ENCODE measurements around the gene MYLK2. TPM values are rescaled to one million over a fixed set of nuclear protein-coding genes. Genes with fewer than 3 reads are reported as not detected.
A peak's percentile ranks its signal among the peaks of the same experiment; 100 is the strongest.

MYLK2 gene
- total RNA-seq, 1 experiment from 2014 or later: 0.74 TPM

DNA sequence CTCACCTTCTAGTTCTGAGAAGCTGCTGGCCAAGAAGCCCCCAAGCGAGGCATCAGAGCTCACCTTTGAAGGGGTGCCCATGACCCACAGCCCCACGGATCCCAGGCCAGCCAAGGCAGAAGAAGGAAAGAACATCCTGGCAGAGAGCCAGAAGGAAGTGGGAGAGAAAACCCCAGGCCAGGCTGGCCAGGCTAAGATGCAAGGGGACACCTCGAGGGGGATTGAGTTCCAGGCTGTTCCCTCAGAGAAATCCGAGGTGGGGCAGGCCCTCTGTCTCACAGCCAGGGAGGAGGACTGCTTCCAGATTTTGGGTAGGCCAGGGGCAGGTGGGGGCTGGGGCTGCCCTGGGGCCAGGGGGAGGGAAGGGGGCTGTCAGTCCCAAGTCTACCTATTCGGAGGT is 2.3 kb downstream of the MYLK2 start:
- Histone ChIP-seq H3K23me2 (ENCODE audit: insufficient read length, low read depth, low read length, poor library complexity, severe bottlenecking) (no peaks in the 10 kb centered on the region), H4K20me1 (ENCODE audit: control insufficient read depth, insufficient read depth, insufficient read length) (no peaks in the 10 kb centered on the region), H3K9me3 (ENCODE audit: control insufficient read depth, low read depth, low read length) (no peaks in the 10 kb centered on the region), H3K18ac (ENCODE audit: insufficient read length, low read depth, low read length) (no peak overlapping the region), H3K23ac (ENCODE audit: insufficient read length, low read depth, low read length) (no peak overlapping the region), H3K9ac (ENCODE audit: extremely low read depth, insufficient read length, low read length) (no peak overlapping the region), H3K56ac (ENCODE audit: insufficient read length, low read depth, low read length) (no peak overlapping the region), H3K79me2 (ENCODE audit: insufficient read depth, low read length) (no peaks in the 10 kb centered on the region), H3K14ac (ENCODE audit: insufficient read depth, low read length) (no peak overlapping the region), H3K27me3 (ENCODE audit: insufficient read depth, low read length) (no peaks in the 10 kb centered on the region), H2AK5ac (ENCODE audit: insufficient read length, low read length) (no peak overlapping the region), H4K5ac (ENCODE audit: insufficient read length, low read depth, low read length) (no peak overlapping the region), H2AFZ (ENCODE audit: low read length) (no peak overlapping the region), H2BK120ac (ENCODE audit: low read depth, low read length, poor library complexity, severe bottlenecking) (no peak overlapping the region), H3K4me1 (ENCODE audit: insufficient read depth, low read length) (no peaks in the 10 kb centered on the region), H4K8ac (replicated peaks; ENCODE audit: insufficient read length, low read depth, low read length) (no peak overlapping the region), H3K27ac (ENCODE audit: insufficient read length, low read depth, low read length) (no peak overlapping the region), H2BK15ac (ENCODE audit: low read depth, low read length) (no peak overlapping the region), H2BK5ac (ENCODE audit: insufficient read length, low read length) (no peak overlapping the region), H3K4me2 (ENCODE audit: insufficient read depth, insufficient read length, low read length) (no peak overlapping the region), H3K4ac (ENCODE audit: low read depth, low read length) (no peak overlapping the region), H3K79me1 (ENCODE audit: insufficient read depth, low read depth, low read length, poor library complexity, severe bottlenecking) (no peaks in the 10 kb centered on the region), H2BK12ac (ENCODE audit: insufficient read length, low read depth, low read length) (no peak overlapping the region), H3T11ph (ENCODE audit: low read length) (no peak overlapping the region), H4K91ac (ENCODE audit: insufficient read length, low read depth, low read length) (no peak overlapping the region), H2BK20ac (ENCODE audit: low read depth, low read length, poor library complexity, severe bottlenecking) (no peak overlapping the region)
- Mint-ChIP-seq H3K27ac (peak overlapping the region in 2 of 3 experiments; percentile 19 to 88; a peak in 1 of 7 replicates), H3K4me1 (peaks cover 9 to 22% of the 10 kb centered on the region in 2 experiments), H3K36me3 (ENCODE audit: insufficient read depth in 1 of 3, low read depth in 3 of 3) (no peaks in the 10 kb centered on the region), H3K9me3 (no peaks in the 10 kb centered on the region), H3K27me3 (ENCODE audit: low read depth) (peaks cover 5% of the 10 kb centered on the region), H3K4me3 (no peak overlapping the region)
- WGBS (ENCODE audit: extremely low coverage, insufficient read length, low lambda C conversion rate): no CpG with 5 or more reads among the region's 5 CpGs
- DNase-seq: no peak
- TF ChIP-seq, protein P1, sequence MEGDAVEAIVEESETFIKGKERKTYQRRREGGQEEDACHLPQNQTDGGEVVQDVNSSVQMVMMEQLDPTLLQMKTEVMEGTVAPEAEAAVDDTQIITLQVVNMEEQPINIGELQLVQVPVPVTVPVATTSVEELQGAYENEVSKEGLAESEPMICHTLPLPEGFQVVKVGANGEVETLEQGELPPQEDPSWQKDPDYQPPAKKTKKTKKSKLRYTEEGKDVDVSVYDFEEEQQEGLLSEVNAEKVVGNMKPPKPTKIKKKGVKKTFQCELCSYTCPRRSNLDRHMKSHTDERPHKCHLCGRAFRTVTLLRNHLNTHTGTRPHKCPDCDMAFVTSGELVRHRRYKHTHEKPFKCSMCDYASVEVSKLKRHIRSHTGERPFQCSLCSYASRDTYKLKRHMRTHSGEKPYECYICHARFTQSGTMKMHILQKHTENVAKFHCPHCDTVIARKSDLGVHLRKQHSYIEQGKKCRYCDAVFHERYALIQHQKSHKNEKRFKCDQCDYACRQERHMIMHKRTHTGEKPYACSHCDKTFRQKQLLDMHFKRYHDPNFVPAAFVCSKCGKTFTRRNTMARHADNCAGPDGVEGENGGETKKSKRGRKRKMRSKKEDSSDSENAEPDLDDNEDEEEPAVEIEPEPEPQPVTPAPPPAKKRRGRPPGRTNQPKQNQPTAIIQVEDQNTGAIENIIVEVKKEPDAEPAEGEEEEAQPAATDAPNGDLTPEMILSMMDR (conservative IDR thresholded peaks at IDR 0.05): no peak

All from H9 (cell line).